Transverse colon (tissue), 4 donors: ENCODE data around the gene SDHB. TPM values are rescaled to one million over a fixed set of nuclear protein-coding genes. Genes with fewer than 3 reads are reported as not detected.

Experiments
- DNase-seq: peaks from one replicate; pipeline ENCODE4 v3.0.0-alpha.2; 2019
- H3K27ac ChIP-seq, 4 donors: fragments of 200-600 bp; sonication (generic); 2 replicates each; pipeline ENCODE4 v1.5.1; 2016 to 2018; ENCODE audit warnings: inconsistent platforms in 4 of 4
- H3K27me3 ChIP-seq: fragments of 200-600 bp; sonication (generic); 2 replicates; pipeline ENCODE4 v1.5.1; 2017; ENCODE audit warnings: inconsistent platforms
- H3K36me3 ChIP-seq, 4 donors: fragments of 200-600 bp; sonication (generic); 2 replicates each; pipeline ENCODE4 v1.5.1; 2017 to 2019; ENCODE audit warnings: inconsistent platforms in 4 of 4
- H3K4me1 ChIP-seq, 4 donors: fragments of 200-600 bp; sonication (generic); 2 replicates each; pipeline ENCODE4 v1.5.1; 2017 to 2020; ENCODE audit warnings: inconsistent platforms in 4 of 4
- H3K4me3 ChIP-seq, 4 donors: fragments of 200-600 bp; sonication (generic); 1 replicate in 1 of 4; 2 replicates in 3 of 4; pipeline versions ENCODE4 v1.5.1 to v1.6.1; 2017 to 2019; ENCODE audit warnings: inconsistent platforms in 4 of 4
- H3K9me3 ChIP-seq, 2 donors: fragments of 200-600 bp; sonication (generic); 2 replicates each; pipeline ENCODE4 v1.5.1; 2017 to 2019; ENCODE audit warnings: inconsistent platforms in 2 of 2
- EP300 ChIP-seq: sonication (generic); formaldehyde crosslinking; IDR thresholded peaks from one replicate; pipeline ENCODE4 v1.6.1; 2017; ENCODE audit warnings: antibody characterized with exemption, low read depth
- POLR2A ChIP-seq: fragments of 450-650 bp; IDR thresholded peaks from one replicate; pipeline ENCODE4 v1.6.1; 2016; ENCODE audit warnings: antibody characterized with exemption, mild to moderate bottlenecking, moderate library complexity
- POLR2AphosphoS5 ChIP-seq, 3 donors: sonication (generic); formaldehyde crosslinking; IDR thresholded peaks; one replicate each; pipeline ENCODE4 v1.6.1; 2016; ENCODE audit warnings: antibody characterized with exemption in 3 of 3
- WGBS, 2 donors: methylation state at CpG; one replicate each; pipeline ENCODE4 v1.1.5; 2018; ENCODE audit warnings: low coverage in 1 of 2; 5-methylcytosine and 5-hydroxymethylcytosine counted together
- in situ Hi-C, 4 donors: fragments of 200-750 bp; cut with MboI; loops; one replicate each; pipeline versions ENCODE4 v1.15.0 to v1.15.1; 2017; ENCODE audit warnings: low sequenced_read_pairs in 3 of 4, low pct_ligation_motif_present in 1 of 4, low pct_unique_long_range_greater_than_20kb in 1 of 4
- intact Hi-C: fragments of 100-400 bp; cut with DNase I; formaldehyde crosslinking; loops from one replicate; pipeline ENCODE4 v1.15.1; 2023; ENCODE audit warnings: low total_unique reads
- total RNA-seq, 4 donors: library from RNA; depleted of rRNA; stranded (reverse); fragments of >200 nt; gene quantifications; one replicate each; pipeline ENCODE4 v1.1.0, GENCODE V29; 2016
- TF ChIP-seq, protein P1 (sequence below), 5 experiments: fragments of 200-600 bp in 3 of 5; fragments of 450-650 bp in 2 of 5; sonication (generic) in 3 of 5; IDR thresholded peaks; 1 replicate in 2 of 5; 2 replicates in 3 of 5; pipeline ENCODE4 v1.5.1; 2016 to 2017; ENCODE audit warnings: antibody characterized with exemption in 5 of 5, inconsistent platforms in 3 of 5, mild to moderate bottlenecking in 2 of 5, moderate library complexity in 1 of 5

Gene SDHB
- total RNA-seq, 4 donors from 2014 or later = 98.7 to 266 (median 153) TPM

DNA sequence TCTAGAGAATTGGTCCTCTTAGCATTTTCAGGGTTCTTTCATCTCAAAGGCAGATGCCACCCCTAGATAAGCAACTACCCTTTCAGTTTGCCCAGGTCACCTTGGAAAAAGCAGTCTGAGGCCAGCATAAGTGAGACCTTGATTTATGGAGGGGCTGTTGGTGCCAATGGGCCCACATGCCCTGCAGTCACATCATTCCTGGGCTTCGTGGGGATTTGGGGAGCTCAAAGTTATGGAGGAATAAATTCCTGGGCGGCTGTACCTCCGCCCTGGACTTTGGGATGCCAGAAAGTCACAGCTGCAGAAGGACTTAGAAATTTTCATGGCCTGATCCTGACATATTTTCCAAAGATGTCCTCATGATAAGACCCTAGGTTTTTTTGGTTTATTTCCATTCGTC, 2.7 kb upstream of the SDHB start:
- in situ Hi-C loops (no loop called here), intact Hi-C loops (no loop called here)
- no peak overlapping the region for H3K4me3 ChIP-seq
- peaks cover 8 to 25% (median 15%) of the 10 kb centered on the region in 4 donors for H3K4me1 ChIP-seq
- no peak for TF ChIP-seq POLR2AphosphoS5 (IDR thresholded peaks at IDR 0.05)
- TF ChIP-seq, protein P1, sequence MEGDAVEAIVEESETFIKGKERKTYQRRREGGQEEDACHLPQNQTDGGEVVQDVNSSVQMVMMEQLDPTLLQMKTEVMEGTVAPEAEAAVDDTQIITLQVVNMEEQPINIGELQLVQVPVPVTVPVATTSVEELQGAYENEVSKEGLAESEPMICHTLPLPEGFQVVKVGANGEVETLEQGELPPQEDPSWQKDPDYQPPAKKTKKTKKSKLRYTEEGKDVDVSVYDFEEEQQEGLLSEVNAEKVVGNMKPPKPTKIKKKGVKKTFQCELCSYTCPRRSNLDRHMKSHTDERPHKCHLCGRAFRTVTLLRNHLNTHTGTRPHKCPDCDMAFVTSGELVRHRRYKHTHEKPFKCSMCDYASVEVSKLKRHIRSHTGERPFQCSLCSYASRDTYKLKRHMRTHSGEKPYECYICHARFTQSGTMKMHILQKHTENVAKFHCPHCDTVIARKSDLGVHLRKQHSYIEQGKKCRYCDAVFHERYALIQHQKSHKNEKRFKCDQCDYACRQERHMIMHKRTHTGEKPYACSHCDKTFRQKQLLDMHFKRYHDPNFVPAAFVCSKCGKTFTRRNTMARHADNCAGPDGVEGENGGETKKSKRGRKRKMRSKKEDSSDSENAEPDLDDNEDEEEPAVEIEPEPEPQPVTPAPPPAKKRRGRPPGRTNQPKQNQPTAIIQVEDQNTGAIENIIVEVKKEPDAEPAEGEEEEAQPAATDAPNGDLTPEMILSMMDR (IDR thresholded peaks at IDR 0.05) = no peak
- TF ChIP-seq POLR2A = no peak
- TF ChIP-seq EP300 = no peak
- no peak for DNase-seq
- H3K9me3 ChIP-seq = no peaks in the 10 kb centered on the region
- no peaks in the 10 kb centered on the region for H3K36me3 ChIP-seq
- no peak overlapping the region for H3K27ac ChIP-seq
- WGBS, 2 donors = 69 to 81% methylated on average over 4 of the region's 4 CpGs
- no peaks in the 10 kb centered on the region for H3K27me3 ChIP-seq

DNA sequence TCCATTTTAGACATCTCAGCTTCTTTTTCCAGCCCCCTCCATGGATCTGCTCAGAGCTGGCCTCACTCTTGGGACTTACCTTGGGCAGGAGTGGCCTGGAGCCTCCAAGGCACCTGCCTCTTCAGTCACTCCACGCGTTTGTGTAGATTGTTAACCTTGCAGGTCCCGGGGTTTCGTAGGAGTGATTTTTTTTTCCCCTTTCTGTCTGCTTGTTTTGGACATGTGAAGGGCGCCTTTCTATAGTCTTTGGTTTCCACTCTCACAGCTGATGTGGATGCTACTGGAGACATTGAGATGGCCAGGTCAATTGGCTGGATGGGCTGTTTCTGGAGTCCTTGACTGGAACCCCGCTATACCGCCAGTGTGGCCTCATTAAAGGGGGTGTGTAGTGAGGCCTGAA, 2.0 kb upstream of the SDHB start:
- no peak for DNase-seq
- intact Hi-C loops = no loop called here
- H3K4me3 ChIP-seq = no peak overlapping the region
- H3K36me3 ChIP-seq = peaks cover 0 to under 1% (median 0%) of the 10 kb centered on the region in 4 donors
- H3K9me3 ChIP-seq = no peaks in the 10 kb centered on the region
- in situ Hi-C loops = no loop called here
- no peak overlapping the region for H3K27ac ChIP-seq
- H3K4me1 ChIP-seq = peaks cover 8 to 30% (median 15%) of the 10 kb centered on the region in 4 donors
- H3K27me3 ChIP-seq = no peaks in the 10 kb centered on the region
- 94 to 100% methylated on average over 2 to 7 of the region's 7 CpGs for WGBS, 2 donors
- TF ChIP-seq, protein P1 (IDR thresholded peaks at IDR 0.05) = no peak
- TF ChIP-seq EP300 (no peak), POLR2AphosphoS5 (IDR thresholded peaks at IDR 0.05) (no peak), POLR2A (no peak)

DNA sequence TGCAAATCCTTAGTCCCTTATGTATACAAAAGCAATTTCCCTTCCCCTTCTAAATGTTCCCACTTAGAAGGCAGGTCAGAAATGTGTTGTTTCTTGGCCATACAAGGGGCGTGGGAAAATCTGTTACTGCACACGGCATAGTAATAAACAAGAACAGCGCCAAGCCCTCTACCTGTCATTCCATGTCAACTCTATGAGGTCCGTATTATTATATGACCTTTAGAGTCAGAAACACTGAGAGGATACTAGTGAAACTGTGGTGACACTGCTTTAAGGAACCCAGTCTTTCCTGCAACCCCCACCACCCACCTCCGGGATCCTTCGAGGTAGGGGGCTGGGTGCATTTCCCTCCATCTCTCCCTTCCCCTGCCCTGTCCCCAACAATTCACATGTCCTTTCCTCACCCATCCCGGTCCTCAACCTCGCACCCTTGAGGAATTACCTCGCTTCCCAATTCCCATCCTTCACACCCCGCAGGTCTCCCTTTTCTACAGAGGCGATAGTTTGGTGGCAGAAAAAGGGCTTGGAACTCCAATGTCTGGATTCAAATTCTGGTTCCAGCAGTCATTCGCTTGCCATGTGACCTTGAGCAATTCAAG, 647 bp downstream of the SDHB start:
- Histone ChIP-seq H3K9me3 (no peaks in the 10 kb centered on the region), H3K27me3 (no peaks in the 10 kb centered on the region), H3K4me3 (peak overlapping the region; percentile 46 to 96 (median 61)), H3K36me3 (peaks cover 0 to 8% (median 0%) of the 10 kb centered on the region in 4 donors), H3K27ac (peak overlapping the region; percentile 89 to 95 (median 91)), H3K4me1 (peaks cover 8 to 30% (median 15%) of the 10 kb centered on the region in 4 donors)
- WGBS, 2 donors = 5% methylated on average over 12 of the region's 12 CpGs; no CpG with 5 or more reads in 1 of the 2 donors
- peak; percentile 17 for DNase-seq
- in situ Hi-C loops = no loop called here
- intact Hi-C loops = no loop called here
- no peak for TF ChIP-seq POLR2A
- TF ChIP-seq POLR2AphosphoS5 (IDR thresholded peaks at IDR 0.05) = peak in 1 of 3 donors; percentile 17

DNA sequence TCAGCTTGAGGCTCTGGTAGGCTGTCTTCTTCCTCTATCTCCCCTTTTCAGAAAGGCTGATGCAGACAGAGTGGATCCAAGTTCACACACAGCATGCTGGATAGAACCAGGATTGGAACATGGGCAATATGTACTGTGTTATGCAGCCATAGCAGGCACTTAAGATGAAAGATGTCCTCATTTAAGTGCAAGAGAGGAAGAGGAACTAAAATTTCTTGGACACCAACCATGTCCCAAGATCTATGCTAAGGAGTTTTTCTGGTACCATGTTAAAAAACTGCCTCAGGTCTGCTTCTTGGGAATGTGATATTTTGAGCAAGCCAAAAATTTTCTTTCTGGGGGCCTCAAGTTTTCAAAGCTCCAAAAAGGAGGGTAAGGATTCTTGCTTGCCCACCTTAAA, 1.2 kb downstream of the SDHB start:
- peaks cover 8 to 30% (median 15%) of the 10 kb centered on the region in 4 donors for H3K4me1 ChIP-seq
- TF ChIP-seq POLR2AphosphoS5 (IDR thresholded peaks at IDR 0.05) = no peak
- no peak for TF ChIP-seq POLR2A
- no peak for TF ChIP-seq EP300
- TF ChIP-seq, protein P1 (IDR thresholded peaks at IDR 0.05) = no peak
- H3K9me3 ChIP-seq = no peaks in the 10 kb centered on the region
- peak overlapping the region in 3 of 4 donors; percentile 57 to 96 (median 65) for H3K4me3 ChIP-seq
- DNase-seq = no peak
- H3K36me3 ChIP-seq = peaks cover 0 to 8% (median 0%) of the 10 kb centered on the region in 4 donors
- H3K27ac ChIP-seq = peak overlapping the region; percentile 89 to 95 (median 91)
- in situ Hi-C loops = no loop called here
- intact Hi-C loops = no loop called here
- no peaks in the 10 kb centered on the region for H3K27me3 ChIP-seq
